Measurements from ENCODE around the gene TMEM44.

TMEM44 gene

DNA sequence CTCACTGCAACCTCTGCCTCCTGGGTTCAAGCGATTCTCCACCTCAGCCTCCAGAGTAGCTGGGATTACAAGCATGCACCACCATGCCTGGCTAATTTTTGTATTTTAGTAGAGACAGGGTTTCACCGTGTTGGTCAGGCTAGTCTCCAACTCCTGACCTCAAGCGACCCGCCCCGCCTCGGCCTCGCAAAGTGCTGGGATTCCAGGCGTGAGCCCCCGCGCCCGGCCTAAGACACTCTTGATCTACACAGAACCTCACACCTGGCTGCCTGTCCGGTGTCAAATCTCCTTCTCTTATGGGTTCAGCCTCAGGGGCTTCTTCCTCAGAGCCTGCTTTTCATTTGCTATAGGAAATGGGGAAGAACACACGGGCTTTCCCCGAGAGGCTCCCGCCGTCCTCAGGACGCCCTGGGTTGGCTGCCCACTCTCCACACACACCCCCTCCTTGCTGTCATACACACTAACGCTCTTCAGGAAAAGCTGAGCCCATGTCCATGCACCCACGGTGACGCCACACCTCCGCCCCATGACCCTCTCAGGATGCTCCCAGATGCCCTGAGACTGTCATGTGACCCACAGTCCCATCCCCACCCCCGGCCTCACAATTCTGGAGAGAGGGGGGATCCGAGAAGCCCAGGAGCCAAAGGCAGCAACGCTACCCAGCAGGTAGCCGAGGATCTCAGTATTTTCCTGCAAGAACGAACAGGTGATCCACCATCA is 10.4 kb downstream of the TMEM44 start (continued):
- TF ChIP-seq, protein P1, sequence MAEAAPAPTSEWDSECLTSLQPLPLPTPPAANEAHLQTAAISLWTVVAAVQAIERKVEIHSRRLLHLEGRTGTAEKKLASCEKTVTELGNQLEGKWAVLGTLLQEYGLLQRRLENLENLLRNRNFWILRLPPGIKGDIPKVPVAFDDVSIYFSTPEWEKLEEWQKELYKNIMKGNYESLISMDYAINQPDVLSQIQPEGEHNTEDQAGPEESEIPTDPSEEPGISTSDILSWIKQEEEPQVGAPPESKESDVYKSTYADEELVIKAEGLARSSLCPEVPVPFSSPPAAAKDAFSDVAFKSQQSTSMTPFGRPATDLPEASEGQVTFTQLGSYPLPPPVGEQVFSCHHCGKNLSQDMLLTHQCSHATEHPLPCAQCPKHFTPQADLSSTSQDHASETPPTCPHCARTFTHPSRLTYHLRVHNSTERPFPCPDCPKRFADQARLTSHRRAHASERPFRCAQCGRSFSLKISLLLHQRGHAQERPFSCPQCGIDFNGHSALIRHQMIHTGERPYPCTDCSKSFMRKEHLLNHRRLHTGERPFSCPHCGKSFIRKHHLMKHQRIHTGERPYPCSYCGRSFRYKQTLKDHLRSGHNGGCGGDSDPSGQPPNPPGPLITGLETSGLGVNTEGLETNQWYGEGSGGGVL (tag by site-specific recombination; IDR thresholded peaks at IDR 0.05): no peak
- TF ChIP-seq ZNF391 (tag by site-specific recombination; IDR thresholded peaks at IDR 0.05; ENCODE audit: borderline replicate concordance, low read depth): no peak
- TF ChIP-seq ZNF830 (tag by site-specific recombination; IDR thresholded peaks at IDR 0.05; ENCODE audit: low read depth): no peak

DNA sequence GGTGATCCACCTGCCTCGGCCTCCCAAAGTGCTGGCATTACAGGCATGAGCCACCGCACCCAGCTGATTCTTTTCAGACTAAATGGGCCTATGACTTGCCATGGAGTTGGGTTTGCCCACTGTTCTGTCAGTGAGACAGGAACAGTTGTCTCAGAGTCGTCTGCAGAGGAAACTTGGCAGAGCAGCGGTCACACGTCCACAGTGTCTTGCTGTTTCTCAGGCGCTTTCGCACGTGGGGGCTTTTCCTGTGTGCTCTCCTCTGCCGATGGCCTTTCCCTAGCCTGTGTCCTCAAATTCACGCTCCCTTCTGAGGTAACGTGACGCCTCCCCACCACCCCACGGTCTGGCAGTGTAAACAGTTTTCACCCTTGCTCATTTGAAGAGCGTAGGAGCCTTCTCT is 11.3 kb downstream of the TMEM44 start:
- peaks cover 0 to 14% of the 10 kb centered on the region in 2 experiments; a peak in 2 of 3 replicates for H3K36me3 ChIP-seq (ENCODE audit: control insufficient read depth in 2 of 2, insufficient read depth in 1 of 2, low read length in 2 of 2)
- no peaks in the 10 kb centered on the region for H3K9me3 ChIP-seq (ENCODE audit: control insufficient read depth, insufficient read depth, low read depth, low read length)
- H3K4me3 ChIP-seq (ENCODE audit: low read depth, low read length): no peak overlapping the region
- CTCF ChIA-PET: interaction anchor here (0.6 kb wide), 2 partner anchors 150 to 719 kb away, joined by 3 read pairs; no protein-coding TSS in a partner anchor
- TF ChIP-seq ZIC2 (tag by site-specific recombination; IDR thresholded peaks at IDR 0.05) (no peak), ZBTB7A (tag by site-specific recombination; IDR thresholded peaks at IDR 0.05; ENCODE audit: low read depth) (no peak), ZNF140 (tag by site-specific recombination; IDR thresholded peaks at IDR 0.05) (no peak), ZNF558 (tag by site-specific recombination; IDR thresholded peaks at IDR 0.05) (no peak), ZNF776 (tag by site-specific recombination; IDR thresholded peaks at IDR 0.05; ENCODE audit: borderline replicate concordance) (no peak), ZNF350 (tag by site-specific recombination; IDR thresholded peaks at IDR 0.05) (no peak), ZNF660 (tag by site-specific recombination; IDR thresholded peaks at IDR 0.05) (no peak)
- TF ChIP-seq, protein P2, sequence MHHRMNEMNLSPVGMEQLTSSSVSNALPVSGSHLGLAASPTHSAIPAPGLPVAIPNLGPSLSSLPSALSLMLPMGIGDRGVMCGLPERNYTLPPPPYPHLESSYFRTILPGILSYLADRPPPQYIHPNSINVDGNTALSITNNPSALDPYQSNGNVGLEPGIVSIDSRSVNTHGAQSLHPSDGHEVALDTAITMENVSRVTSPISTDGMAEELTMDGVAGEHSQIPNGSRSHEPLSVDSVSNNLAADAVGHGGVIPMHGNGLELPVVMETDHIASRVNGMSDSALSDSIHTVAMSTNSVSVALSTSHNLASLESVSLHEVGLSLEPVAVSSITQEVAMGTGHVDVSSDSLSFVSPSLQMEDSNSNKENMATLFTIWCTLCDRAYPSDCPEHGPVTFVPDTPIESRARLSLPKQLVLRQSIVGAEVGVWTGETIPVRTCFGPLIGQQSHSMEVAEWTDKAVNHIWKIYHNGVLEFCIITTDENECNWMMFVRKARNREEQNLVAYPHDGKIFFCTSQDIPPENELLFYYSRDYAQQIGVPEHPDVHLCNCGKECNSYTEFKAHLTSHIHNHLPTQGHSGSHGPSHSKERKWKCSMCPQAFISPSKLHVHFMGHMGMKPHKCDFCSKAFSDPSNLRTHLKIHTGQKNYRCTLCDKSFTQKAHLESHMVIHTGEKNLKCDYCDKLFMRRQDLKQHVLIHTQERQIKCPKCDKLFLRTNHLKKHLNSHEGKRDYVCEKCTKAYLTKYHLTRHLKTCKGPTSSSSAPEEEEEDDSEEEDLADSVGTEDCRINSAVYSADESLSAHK (tag by site-specific recombination; IDR thresholded peaks at IDR 0.05): no peak
- H3K4me1 ChIP-seq (ENCODE audit: control insufficient read depth, insufficient read depth, low read length): peaks cover 2% of the 10 kb centered on the region; the same call in 1 of the 2 replicates
- POLR2A ChIA-PET: no interaction called here
- H3K27ac ChIP-seq (ENCODE audit: extremely low read depth, low read depth, low read length): no peak overlapping the region

DNA sequence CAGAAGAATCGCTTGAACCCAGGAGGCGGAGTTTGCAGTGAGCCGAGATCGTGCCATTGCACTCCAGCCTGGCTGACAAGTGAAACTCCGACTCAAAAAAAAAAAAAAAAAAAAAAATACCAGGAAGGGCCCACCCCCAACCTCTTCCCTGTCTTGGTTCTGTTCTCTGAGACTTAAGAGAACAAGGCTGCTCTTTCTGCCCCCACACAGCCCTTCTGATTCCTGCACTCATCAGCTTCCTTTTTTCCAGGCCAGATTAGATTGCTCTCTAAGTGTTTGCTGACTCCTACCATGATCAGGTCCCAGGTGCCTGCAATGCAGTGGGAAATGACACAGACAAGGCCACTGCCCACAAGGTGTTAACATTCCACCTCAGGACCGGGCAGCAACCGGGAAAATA is 13.0 kb downstream of the TMEM44 start:
- Histone ChIP-seq H3K27ac (ENCODE audit: extremely low read depth, low read depth, low read length) (no peak overlapping the region), H3K4me1 (ENCODE audit: control insufficient read depth, insufficient read depth, low read length) (peaks cover 2% of the 10 kb centered on the region; the same call in 1 of the 2 replicates), H3K4me3 (ENCODE audit: low read depth, low read length) (no peak overlapping the region), H3K36me3 (ENCODE audit: control insufficient read depth in 2 of 2, insufficient read depth in 1 of 2, low read length in 2 of 2) (peaks cover 0 to 12% of the 10 kb centered on the region in 2 experiments; a peak in 2 of 3 replicates), H3K9me3 (ENCODE audit: control insufficient read depth, insufficient read depth, low read depth, low read length) (no peaks in the 10 kb centered on the region)
- ChIA-PET POLR2A (interaction anchor here (0.7 kb wide), 1 partner anchor 784 kb away, joined by 6 read pairs; no protein-coding TSS in a partner anchor), CTCF (interaction anchor here (1.4 kb wide), 1 partner anchor 15 kb away, joined by 4 read pairs; no protein-coding TSS in a partner anchor)
- TF ChIP-seq REPIN1 (tag by site-specific recombination; IDR thresholded peaks at IDR 0.05; ENCODE audit: low read depth) (no peak), ZNF621 (tag by site-specific recombination; IDR thresholded peaks at IDR 0.05) (no peak), KLF8 (tag by site-specific recombination; IDR thresholded peaks at IDR 0.05) (no peak), ZNF76 (tag by site-specific recombination; IDR thresholded peaks at IDR 0.05; ENCODE audit: borderline replicate concordance, low read depth) (no peak), ZBTB1 (tag by site-specific recombination; IDR thresholded peaks at IDR 0.05) (no peak), ZNF16 (tag by site-specific recombination; IDR thresholded peaks at IDR 0.05; ENCODE audit: low read depth) (no peak), ZNF366 (tag by site-specific recombination; conservative IDR thresholded peaks at IDR 0.05) (no peak), YY1 (tag by site-specific recombination; IDR thresholded peaks at IDR 0.05) (no peak), HOXA7 (CRISPR knock-in tag; IDR thresholded peaks at IDR 0.05; ENCODE audit: borderline replicate concordance) (no peak)
- TF ChIP-seq, protein P3, sequence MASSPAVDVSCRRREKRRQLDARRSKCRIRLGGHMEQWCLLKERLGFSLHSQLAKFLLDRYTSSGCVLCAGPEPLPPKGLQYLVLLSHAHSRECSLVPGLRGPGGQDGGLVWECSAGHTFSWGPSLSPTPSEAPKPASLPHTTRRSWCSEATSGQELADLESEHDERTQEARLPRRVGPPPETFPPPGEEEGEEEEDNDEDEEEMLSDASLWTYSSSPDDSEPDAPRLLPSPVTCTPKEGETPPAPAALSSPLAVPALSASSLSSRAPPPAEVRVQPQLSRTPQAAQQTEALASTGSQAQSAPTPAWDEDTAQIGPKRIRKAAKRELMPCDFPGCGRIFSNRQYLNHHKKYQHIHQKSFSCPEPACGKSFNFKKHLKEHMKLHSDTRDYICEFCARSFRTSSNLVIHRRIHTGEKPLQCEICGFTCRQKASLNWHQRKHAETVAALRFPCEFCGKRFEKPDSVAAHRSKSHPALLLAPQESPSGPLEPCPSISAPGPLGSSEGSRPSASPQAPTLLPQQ (tag by site-specific recombination; IDR thresholded peaks at IDR 0.05): no peak
- TF ChIP-seq, protein P4, sequence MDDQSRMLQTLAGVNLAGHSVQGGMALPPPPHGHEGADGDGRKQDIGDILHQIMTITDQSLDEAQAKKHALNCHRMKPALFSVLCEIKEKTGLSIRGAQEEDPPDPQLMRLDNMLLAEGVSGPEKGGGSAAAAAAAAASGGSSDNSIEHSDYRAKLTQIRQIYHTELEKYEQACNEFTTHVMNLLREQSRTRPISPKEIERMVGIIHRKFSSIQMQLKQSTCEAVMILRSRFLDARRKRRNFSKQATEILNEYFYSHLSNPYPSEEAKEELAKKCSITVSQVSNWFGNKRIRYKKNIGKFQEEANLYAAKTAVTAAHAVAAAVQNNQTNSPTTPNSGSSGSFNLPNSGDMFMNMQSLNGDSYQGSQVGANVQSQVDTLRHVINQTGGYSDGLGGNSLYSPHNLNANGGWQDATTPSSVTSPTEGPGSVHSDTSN (CRISPR knock-in tag; IDR thresholded peaks at IDR 0.05): no peak
- TF ChIP-seq, protein P1 (tag by site-specific recombination; IDR thresholded peaks at IDR 0.05): no peak

Data from HEK293 (cell line).